NCI-H510A (cell line): Measurements from ENCODE around the gene DLG2.
"Not testable (repeated sequence)": the region's sequence is repeated elsewhere in the genome, so short reads cannot be mapped to it uniquely, and the experiment has no call there.

Experiments
- DNase-seq: peaks from one replicate; lab custom pipeline; 2025; lab: John Stamatoyannopoulos, UW

The DLG2 gene

DNA sequence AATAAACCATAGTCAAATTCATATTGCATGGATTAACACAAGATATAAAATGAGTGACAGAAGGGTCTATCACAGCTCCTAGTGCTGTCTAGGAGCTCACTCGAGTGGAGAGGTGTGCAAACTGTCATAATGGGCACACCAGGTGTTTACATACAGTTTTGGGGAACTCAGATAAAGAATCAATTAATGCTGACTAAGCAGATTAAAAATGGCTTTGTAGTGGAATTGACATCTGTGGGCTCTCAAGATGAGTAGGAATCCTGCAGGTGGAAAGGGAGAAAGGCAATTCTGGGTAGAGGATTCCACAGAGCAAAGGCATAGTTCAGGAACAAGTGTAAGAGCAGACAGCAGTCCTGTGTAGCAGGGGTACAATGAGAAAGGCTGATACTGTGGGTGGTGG is 1844.8 kb downstream of the DLG2 start:
- no peak for DNase-seq

DNA sequence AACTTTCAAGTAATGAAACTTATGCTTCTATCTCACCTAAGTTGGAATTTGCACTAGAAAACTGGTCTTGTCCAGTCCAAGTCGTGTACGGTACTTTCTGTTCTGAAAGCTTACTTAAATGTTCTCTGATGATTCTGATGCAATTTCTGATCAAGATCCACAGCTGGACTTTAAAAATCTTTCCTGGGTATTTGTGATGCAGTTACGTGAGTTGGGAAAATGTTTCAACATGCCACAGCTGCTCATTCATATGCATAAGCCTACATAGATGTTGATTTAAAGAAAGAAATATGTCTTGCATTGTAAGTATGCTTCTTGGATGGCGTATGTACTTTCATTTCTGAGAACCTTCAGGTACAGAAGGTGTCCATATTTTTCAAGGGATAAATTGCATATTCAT is 1847.3 kb downstream of the DLG2 start:
- DNase-seq: no peak

DNA sequence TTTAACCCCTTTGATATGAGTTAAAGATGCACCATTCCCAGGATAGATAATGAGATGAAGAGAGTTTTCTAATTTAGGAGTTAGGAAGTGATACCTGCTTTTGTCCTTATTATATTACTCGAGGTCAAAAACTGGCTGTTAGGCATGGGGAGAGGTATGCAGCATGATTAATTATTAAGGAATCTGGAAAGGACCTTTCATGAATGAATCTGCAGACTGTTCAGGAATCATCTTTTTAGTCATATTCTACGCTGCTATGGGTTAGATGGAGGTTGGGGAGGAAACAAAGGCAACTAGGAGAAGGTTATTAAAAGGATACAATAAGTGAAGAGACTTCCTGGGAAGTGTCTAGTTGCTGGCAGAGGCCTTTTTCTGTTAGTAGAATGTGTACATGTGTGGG is 1848.5 kb downstream of the DLG2 start:
- DNase-seq: no peak

GRCh38 chr11:83773950-83774880 is 1852.9 kb downstream of the DLG2 start:
- DNase-seq: no peak

DNA sequence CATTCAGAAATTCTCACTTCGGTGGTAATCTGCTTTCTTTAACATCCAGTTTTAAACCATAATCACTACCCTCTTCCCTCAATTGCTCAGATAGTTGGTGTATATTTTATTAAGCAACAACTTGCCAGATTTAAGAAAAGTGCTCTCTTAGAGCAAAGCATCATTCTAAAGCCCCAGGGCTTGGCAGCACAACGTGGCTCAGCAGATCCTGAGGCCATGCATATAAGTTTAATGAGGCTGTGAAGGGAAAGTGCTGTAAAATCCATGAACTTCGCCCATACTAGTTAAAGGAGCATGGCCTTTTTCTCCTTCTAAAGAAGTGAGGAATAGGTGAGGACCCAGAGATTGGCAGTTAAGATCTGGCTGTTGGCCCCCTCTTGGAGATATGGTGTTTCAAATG is 1858.7 kb downstream of the DLG2 start:
- no peak for DNase-seq

- no peak for DNase-seq
Observed at GRCh38 chr11:83766932-83767331, 1860.2 kb downstream of the DLG2 start.

DNA sequence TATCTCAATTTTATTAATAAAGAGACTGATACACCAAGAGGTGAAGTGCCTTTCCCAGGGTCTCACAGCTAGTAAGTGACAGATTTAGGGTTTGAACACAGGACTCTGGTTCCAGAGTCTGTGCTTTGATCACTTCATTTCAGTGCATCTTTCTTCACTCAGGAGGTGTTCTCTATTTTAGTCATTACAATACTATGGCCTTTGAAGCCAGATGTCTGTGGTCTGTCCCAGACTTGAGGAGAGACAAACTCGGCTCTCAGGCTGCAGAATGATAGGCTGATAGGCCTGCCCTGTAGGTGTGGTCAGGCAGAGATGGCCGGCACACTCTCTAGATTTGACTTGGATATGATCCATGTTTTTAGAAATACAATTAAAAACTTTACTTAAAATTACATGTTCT is 1862.5 kb downstream of the DLG2 start:
- DNase-seq: no peak

GRCh38 chr11:83760932-83761331 is 1866.2 kb downstream of the DLG2 start:
- DNase-seq: no peak

GRCh38 chr11:83759148-83759547 is 1868.0 kb downstream of the DLG2 start:
- DNase-seq: no peak

DNA sequence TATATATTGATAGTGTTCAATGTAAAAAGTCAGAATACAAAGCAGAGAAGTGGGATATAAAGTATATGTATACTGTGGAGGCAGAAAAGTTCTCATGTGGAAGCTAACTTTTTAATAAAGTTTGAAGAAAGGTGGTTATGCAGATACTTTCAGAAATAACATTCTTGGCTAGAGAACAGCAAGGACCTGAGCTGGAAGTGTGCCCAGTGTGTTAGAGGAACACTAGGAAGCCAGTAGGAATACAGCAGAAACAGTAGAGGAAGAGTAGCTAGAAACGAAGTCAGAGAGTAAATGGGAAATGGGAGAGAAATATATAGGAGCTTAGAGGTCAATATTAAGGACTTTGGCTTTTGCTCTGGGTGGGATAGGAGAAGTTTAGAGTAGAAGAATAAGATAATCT is 1876.1 kb downstream of the DLG2 start:
- DNase-seq: no peak

DNA sequence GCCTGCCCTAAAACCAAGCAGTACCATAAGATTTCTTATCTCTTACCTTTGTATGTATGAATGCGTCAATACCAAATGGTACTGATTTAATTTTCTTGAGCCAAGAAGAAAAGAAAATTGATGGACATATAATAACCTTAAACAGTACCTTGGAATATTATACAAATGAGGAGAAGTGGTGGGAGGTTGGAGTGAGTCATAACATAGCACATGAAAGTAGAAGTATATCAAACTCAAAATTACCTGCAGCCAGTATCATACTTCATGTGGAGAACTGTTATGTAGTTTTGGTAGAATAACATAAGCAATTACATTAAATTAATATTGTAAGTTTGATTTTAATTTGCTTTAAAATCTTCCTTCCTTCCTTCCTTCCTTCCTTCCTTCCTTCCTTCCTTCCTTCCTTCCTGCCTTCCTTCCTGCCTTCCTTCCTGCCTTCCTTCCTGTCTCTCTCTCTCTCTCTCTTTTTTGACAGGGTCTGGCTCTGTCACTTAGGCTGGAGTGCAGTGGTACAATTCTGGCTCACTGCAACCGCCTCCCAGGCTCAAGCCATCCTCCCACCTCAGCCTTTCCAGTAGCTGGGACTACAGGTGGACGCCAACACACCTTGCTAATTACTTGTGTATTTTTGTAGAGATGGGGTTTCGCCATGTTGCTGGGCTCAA is 1880.1 kb downstream of the DLG2 start:
- DNase-seq: no peak

DNA sequence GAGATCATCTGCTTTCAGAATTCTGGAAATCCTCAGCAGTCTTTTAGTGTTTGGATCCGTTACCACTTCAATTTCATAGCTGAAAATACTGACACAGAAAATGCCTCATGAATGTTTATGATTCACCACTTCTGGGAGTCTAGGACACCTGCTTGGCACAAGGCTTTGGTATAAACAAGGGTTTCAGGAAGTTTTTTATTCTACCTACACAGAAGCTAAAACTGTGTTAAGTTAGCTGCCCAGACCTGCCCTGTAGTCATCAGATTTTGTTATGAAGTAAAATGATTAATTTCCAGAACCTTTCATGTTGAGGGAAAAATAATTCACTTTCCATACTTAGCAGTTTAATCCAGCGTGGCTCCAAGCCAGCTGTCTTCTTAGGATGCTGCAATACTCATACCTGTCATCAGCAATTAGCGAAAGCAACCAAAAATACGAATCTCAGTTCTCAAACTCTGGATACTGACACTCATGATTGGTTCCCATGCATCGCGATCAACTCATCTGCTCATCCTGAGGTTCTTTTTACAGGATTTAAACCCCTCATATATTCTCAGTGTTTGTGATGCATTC is 1882.4 kb downstream of the DLG2 start:
- DNase-seq: no peak

DNA sequence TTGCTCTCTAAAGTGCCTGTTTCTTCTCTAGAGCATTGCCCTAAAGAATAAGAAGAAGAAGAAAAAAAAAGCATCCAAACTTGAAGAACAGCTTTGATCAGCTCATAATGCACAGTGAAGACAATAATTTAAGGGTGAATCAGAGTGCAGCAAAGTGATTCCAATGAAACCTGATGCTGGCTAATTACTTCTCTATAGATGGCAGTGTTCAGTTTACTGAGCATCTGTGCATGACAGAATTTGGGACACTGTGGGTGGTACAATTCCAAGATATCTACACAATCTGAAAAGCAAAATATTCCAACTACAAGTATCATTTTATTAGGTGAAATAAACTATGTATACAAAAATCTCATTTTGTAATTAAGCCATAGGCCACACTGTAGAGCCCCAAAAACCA is 1890.5 kb downstream of the DLG2 start:
- DNase-seq: no peak

- DNase-seq: no peak
Observed at GRCh38 chr11:83734120-83734519, 1893.0 kb downstream of the DLG2 start.

- DNase-seq: not testable (repeated sequence)
Observed at GRCh38 chr11:83731288-83731687, 1895.9 kb downstream of the DLG2 start.

GRCh38 chr11:83728281-83728680 is 1898.9 kb downstream of the DLG2 start:
- DNase-seq: no peak

DNA sequence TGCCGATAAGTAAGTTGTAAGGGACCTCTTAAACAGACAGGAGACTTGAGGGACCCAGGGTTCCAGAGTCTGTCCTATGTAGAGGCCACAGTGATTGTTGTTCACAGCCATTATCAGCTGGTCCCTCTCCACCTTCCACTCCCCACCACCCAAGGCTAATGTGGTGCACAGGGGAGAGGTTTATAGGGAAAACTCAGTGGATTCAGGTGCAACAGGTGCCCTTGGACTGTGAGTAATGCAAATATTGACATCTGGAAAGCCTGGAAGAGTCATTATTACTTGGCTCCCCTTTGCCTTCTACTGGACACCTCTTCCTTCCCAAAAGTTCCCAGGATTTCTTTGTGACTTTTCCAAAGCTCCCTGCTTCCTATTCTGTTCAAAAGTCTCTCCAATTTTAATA is 1899.9 kb downstream of the DLG2 start:
- no peak for DNase-seq

GRCh38 chr11:83726316-83726715 is 1900.8 kb downstream of the DLG2 start:
- no peak for DNase-seq

GRCh38 chr11:83725728-83726127 is 1901.4 kb downstream of the DLG2 start:
- DNase-seq: no peak

DNA sequence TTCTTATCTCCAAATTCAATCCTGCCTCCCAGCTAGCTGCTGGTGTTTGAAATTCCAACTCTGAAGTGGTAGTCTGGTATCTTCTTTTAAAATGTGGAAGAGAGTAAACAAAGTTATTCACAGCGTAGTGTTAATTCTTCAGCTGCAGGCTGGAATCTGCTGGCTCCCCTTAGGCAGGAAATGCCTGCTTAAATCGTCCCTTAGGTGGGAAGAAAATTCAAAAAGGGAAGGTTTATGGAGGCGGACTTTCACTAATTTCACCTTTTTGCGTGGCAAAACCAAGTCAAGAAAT is 1901.9 kb downstream of the DLG2 start:
- DNase-seq: no peak

DNA sequence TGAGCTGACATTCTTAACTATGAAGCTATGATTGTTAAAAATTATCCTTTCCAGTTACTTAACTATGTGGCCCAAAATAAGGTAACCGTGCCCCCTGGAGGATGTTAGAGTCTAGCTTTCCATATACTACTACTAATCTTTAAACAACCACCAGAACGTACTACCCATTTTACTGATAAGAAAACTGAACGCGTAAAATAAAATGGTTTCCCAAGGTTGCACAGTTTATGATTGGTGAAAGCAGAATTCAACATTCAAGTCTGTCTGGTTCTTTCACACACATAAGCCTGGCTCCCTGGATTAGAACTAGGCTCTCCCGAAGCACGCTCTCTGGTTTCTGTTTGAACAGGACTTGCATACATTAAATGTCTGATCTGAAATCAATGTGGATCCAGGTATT is 1903.1 kb downstream of the DLG2 start:
- peak; percentile 4 for DNase-seq

DNA sequence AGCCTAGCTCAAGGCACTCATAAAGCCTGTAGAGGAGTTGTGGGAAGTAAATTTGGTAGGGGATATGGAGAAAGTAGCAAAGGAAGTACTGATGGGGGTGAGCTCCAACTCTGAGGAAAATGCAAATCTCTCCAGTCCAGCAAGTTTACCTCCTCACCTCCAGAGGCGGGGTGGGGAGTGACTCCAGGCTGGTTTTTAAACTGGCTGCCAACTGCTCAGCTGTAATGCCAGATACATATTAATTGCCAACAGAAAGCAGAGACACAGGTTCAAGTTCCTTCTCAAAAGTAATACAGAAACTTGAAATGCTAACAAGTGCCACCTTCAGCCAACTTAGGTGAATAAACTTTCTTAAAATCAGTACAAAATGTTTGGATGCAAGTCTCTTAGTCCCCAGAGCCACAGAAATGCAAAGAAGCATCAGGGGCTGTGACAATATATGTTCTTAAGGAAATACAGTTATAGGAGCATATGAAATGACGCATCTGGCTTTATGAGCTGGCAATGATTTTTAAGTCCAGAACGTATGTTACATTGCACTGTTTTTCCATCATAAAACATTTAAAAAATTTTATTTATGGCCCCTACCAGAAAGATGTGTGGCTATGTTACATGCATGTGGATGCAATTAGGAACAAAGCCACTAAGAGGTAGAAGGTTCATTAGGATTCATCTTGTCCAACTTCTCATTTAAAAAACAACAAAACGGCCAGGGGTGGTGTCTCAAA is 1904.6 kb downstream of the DLG2 start:
- DNase-seq: no peak

GRCh38 chr11:83721263-83721662 is 1905.9 kb downstream of the DLG2 start:
- no peak for DNase-seq
